Fibroblast of skin of abdomen (primary cell): Measurements from ENCODE around the gene HES7.

Experiments used
- DNase-seq: peaks from one replicate; pipeline ENCODE4 v3.0.0-alpha.2; 2013

Gene HES7

GRCh38 chr17:8155231-8155995 is 31.5 kb upstream of the HES7 start:
- no peak for DNase-seq

- no peak for DNase-seq
Measured at GRCh38 chr17:8154608-8155155, 30.8 kb upstream of the HES7 start.

- peak; percentile 98 for DNase-seq
Measured at GRCh38 chr17:8153957-8154607, 30.2 kb upstream of the HES7 start.

- peak; percentile 97 for DNase-seq
Measured at GRCh38 chr17:8153525-8153956, 29.6 kb upstream of the HES7 start.

- DNase-seq: no peak
Measured at GRCh38 chr17:8153031-8153451, 29.1 kb upstream of the HES7 start.

GRCh38 chr17:8152112-8152775 is 28.3 kb upstream of the HES7 start, which contains the start of gene PER1:
Gene PER1, minus strand, starts transcription at chr17:8152404. Its CDS starts 1,698 bp downstream, at chr17:8150706.
- peak; percentile 91 for DNase-seq

- DNase-seq: peak; percentile 52
Measured at GRCh38 chr17:8151641-8152111, 27.8 kb upstream of the HES7 start.

GRCh38 chr17:8151120-8151640 is 27.3 kb upstream of the HES7 start:
- DNase-seq: peak; percentile 84

GRCh38 chr17:8150194-8151119 is 26.6 kb upstream of the HES7 start:
- no peak for DNase-seq

- no peak for DNase-seq
Measured at GRCh38 chr17:8149419-8150193, 25.7 kb upstream of the HES7 start.

GRCh38 chr17:8148560-8148959 is 24.7 kb upstream of the HES7 start:
- no peak for DNase-seq

GRCh38 chr17:8147805-8148404 is 24.0 kb upstream of the HES7 start:
- no peak for DNase-seq

- no peak for DNase-seq
Measured at GRCh38 chr17:8147141-8147804, 23.4 kb upstream of the HES7 start.

GRCh38 chr17:8146381-8147140 is 22.7 kb upstream of the HES7 start:
- no peak for DNase-seq

GRCh38 chr17:8145811-8146210 is 21.9 kb upstream of the HES7 start:
- no peak for DNase-seq

- DNase-seq: no peak
Measured at GRCh38 chr17:8144401-8145231, 20.7 kb upstream of the HES7 start.

- no peak for DNase-seq
Measured at GRCh38 chr17:8143581-8144400, 19.9 kb upstream of the HES7 start.
